HCT116 (cell line): ENCODE data around the gene OR10G3. TPM values are rescaled to one million over a fixed set of nuclear protein-coding genes. Genes with fewer than 3 reads are reported as not detected.

Experiments used
- ATAC-seq: fragments of 200-7000 bp; cut with Tn5 transposase; 2 replicates; pipeline ENCODE4 v1.9.1; 2020; ENCODE audit warnings: mild to moderate bottlenecking, moderate library complexity
- BruUV-seq: library from RNA; stranded (reverse); fragments of 400-500 nt; replicated peaks from 2 replicates; lab custom pipeline; 2021; lab: Mats Ljungman, UMichigan
- CTCF ChIA-PET: fragments of 300-600 bp; sonication (Branson Sonifier 250); formaldehyde crosslinking; loops from one replicate; lab custom pipeline; 2021; ENCODE audit warnings: antibody characterized with exemption; lab: Charles Lee
- POLR2A ChIA-PET: fragments of 300-600, 350-600 bp; sonication (Branson Sonifier 250); formaldehyde crosslinking; loops from one replicate; lab custom pipeline; 2021; ENCODE audit warnings: antibody characterized with exemption; lab: Charles Lee
- RAD21 ChIA-PET, 2 experiments: fragments of 300-600 bp; sonication (Branson Sonifier 250); formaldehyde crosslinking; loops; one replicate each; lab custom pipeline; 2023; ENCODE audit warnings: low total read pairs in 2 of 2; ENCODE audit not compliant: uncharacterized antibody in 2 of 2, unreplicated experiment in 2 of 2, low non-redundant PET in 1 of 2; lab: Charles Lee
- DNase-seq: peaks from one replicate; pipeline ENCODE4 v3.0.0-alpha.2; 2010; ENCODE audit warnings: low read depth, low spot score
- H2AFZ ChIP-seq: fragments of 200-600 bp; shearing (Covaris generic), sonication (generic); 2 replicates; pipeline ENCODE4 v1.6.1; 2017; ENCODE audit warnings: low read depth, mixed run types, mixed read lengths, antibody characterized with exemption, low read length; ENCODE audit not compliant: poor library complexity, severe bottlenecking
- H3K27ac ChIP-seq: 2 replicates; pipeline ENCODE4 v1.5.1; 2012; ENCODE audit warnings: low read depth, low read length
- H3K27me3 ChIP-seq: fragments of 200-600 bp; sonication (generic); 2 replicates; pipeline ENCODE4 v1.6.1; 2016; ENCODE audit warnings: mixed run types, low read length, mixed read lengths; ENCODE audit not compliant: insufficient read depth
- H3K36me3 ChIP-seq, 2 experiments: fragments of 200-500 bp in 1 of 2; fragments of 200-600 bp in 1 of 2; sonication (Bioruptor generic) in 1 of 2; sonication (generic) in 1 of 2; 2 replicates each; pipeline versions ENCODE4 v1.5.1 to v1.6.1; 2014 to 2016; ENCODE audit warnings: low read length in 2 of 2, inconsistent platforms in 1 of 2, mixed read lengths in 1 of 2, mixed run types in 1 of 2; ENCODE audit not compliant: insufficient read depth in 2 of 2, control insufficient read depth in 1 of 2
- H3K4me1 ChIP-seq, 2 experiments: fragments of 200-600 bp in 1 of 2; sonication (generic) in 1 of 2; 2 replicates each; pipeline versions ENCODE4 v1.5.1 to v1.6.1; 2012 to 2017; ENCODE audit warnings: low read length in 2 of 2, inconsistent platforms in 1 of 2, mild to moderate bottlenecking in 1 of 2, mixed read lengths in 1 of 2, mixed run types in 1 of 2, moderate library complexity in 1 of 2; ENCODE audit not compliant: insufficient read depth in 2 of 2, control insufficient read depth in 1 of 2
- H3K4me2 ChIP-seq: fragments of 200-600 bp; sonication (generic); 2 replicates; pipeline ENCODE4 v1.6.1; 2017; ENCODE audit warnings: mixed run types, low read length, mixed read lengths
- H3K4me3 ChIP-seq, 2 experiments: fragments of 200-600 bp in 1 of 2; sonication (generic) in 1 of 2; replicated peaks in 1 of 2; 2 replicates each; pipeline ENCODE4 v1.5.1; 2011 to 2016; ENCODE audit warnings: low read length in 2 of 2, control low read depth in 1 of 2, low read depth in 1 of 2, mild to moderate bottlenecking in 1 of 2, mixed read lengths in 1 of 2, mixed run types in 1 of 2
- H3K79me2 ChIP-seq: fragments of 200-600 bp; sonication (generic); 2 replicates; pipeline ENCODE4 v1.6.1; 2017; ENCODE audit warnings: mild to moderate bottlenecking, mixed run types, low read length, moderate library complexity, mixed read lengths; ENCODE audit not compliant: insufficient read depth
- H3K9ac ChIP-seq: fragments of 200-600 bp; sonication (generic); 2 replicates; pipeline ENCODE4 v1.6.1; 2016; ENCODE audit warnings: low read length, mixed read lengths
- H3K9me2 ChIP-seq: fragments of 200-600 bp; sonication (generic), shearing (Covaris generic); 2 replicates; pipeline ENCODE4 v1.6.1; 2017; ENCODE audit warnings: mixed run types, mild to moderate bottlenecking, moderate library complexity; ENCODE audit not compliant: insufficient read depth
- H3K9me3 ChIP-seq, 2 experiments: fragments of 200-500 bp in 1 of 2; fragments of 200-600 bp in 1 of 2; sonication (Bioruptor generic) in 1 of 2; sonication (generic) in 1 of 2; 2 replicates each; pipeline ENCODE4 v1.6.1; 2014 to 2017; ENCODE audit warnings: low read length in 2 of 2, mixed read lengths in 2 of 2, inconsistent platforms in 1 of 2, low read depth in 1 of 2, mild to moderate bottlenecking in 1 of 2, mixed run types in 1 of 2, moderate library complexity in 1 of 2; ENCODE audit not compliant: control insufficient read depth in 1 of 2, insufficient read depth in 1 of 2
- H4K20me1 ChIP-seq: fragments of 200-600 bp; sonication (generic), shearing (Covaris generic); 2 replicates; pipeline ENCODE4 v1.6.1; 2017; ENCODE audit warnings: mixed run types, mild to moderate bottlenecking, moderate library complexity; ENCODE audit not compliant: insufficient read depth
- EZH2 ChIP-seq: fragments of 200-600 bp; sonication (generic); IDR thresholded peaks from 2 replicates; pipeline ENCODE4 v1.6.1; 2017; ENCODE audit warnings: antibody characterized with exemption, mixed run types
- EZH2phosphoT487 ChIP-seq: fragments of 200-600 bp; IDR thresholded peaks from 2 replicates; pipeline ENCODE4 v1.6.1; 2018; ENCODE audit warnings: antibody characterized with exemption, borderline replicate concordance
- JUND ChIP-seq: IDR thresholded peaks from 2 replicates; pipeline ENCODE4 v1.6.1; 2012
- POLR2AphosphoS5 ChIP-seq: IDR thresholded peaks from 2 replicates; pipeline ENCODE4 v1.6.1; 2011; ENCODE audit warnings: mild to moderate bottlenecking, low read depth, low read length, moderate library complexity
- RAD21 ChIP-seq: IDR thresholded peaks from 2 replicates; pipeline ENCODE4 v1.6.1; 2012; ENCODE audit warnings: low read depth, mild to moderate bottlenecking
- SIN3A ChIP-seq: IDR thresholded peaks from 2 replicates; pipeline ENCODE4 v1.6.1; 2012; ENCODE audit warnings: low read depth
- SRF ChIP-seq: IDR thresholded peaks from 2 replicates; pipeline ENCODE4 v1.6.1; 2012; ENCODE audit warnings: low read depth
- TCF7L2 ChIP-seq: IDR thresholded peaks from 2 replicates; pipeline ENCODE4 v1.7.0; 2011; ENCODE audit warnings: borderline replicate concordance, inconsistent platforms; ENCODE audit not compliant: insufficient read depth, insufficient read length; ENCODE audit errors: extremely low read depth
- ZFX ChIP-seq: fragments of 450-650 bp; IDR thresholded peaks from 2 replicates; pipeline ENCODE4 v1.6.1; 2017
- ZNF274 ChIP-seq: fragments of 200-500 bp; sonication (Bioruptor generic); IDR thresholded peaks from 2 replicates; pipeline ENCODE4 v1.6.1; 2014; ENCODE audit warnings: mild to moderate bottlenecking, low read depth, low read length, inconsistent platforms
- intact Hi-C: fragments of 100-400 bp; cut with micrococcal nuclease; formaldehyde crosslinking; loops from 2 replicates; pipeline ENCODE4 v1.10.0; 2022
- total RNA-seq: library from RNA; stranded (reverse); gene quantifications from one replicate; pipeline ENCODE4 v1.2.1, GENCODE V29; 2021; ENCODE audit not compliant: unreplicated experiment
- TF ChIP-seq, protein P1 (sequence below): IDR thresholded peaks from 2 replicates; pipeline ENCODE4 v1.6.1; 2011; ENCODE audit warnings: mild to moderate bottlenecking, low read length, moderate library complexity; ENCODE audit not compliant: insufficient replicate concordance; ENCODE audit errors: extremely low read depth
- TF ChIP-seq, protein P2 (sequence below): IDR thresholded peaks from 2 replicates; pipeline ENCODE4 v1.6.1; 2012

Gene OR10G3
- total RNA-seq, 1 experiment from 2014 or later = not detected

- no peak for ATAC-seq
- intact Hi-C loops = no loop called here
- RAD21 ChIA-PET = no interaction called here
Measured at GRCh38 chr14:21626491-21627230, 46.8 kb upstream of the OR10G3 start.

DNA sequence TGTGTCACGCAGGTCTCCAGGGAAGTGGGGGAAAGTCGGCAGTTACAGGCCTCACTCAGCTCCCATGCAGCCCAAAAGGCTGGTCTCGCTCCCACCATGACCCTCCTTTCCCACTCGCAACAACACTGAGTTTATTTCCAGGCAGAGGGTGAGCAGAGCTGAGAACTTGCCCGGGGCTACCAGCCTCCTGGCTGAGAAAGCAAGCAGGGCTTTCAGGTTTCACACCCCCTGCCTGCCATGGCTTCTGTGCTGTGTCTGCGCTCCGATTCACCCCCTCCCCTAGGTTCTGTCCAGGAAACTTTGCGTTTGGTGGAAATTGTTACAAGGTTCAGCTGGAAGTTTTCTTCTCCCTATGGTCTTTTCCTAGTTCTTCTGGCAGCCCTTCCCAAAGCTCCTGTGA, 37.7 kb upstream of the OR10G3 start:
- H3K79me2 ChIP-seq = no peaks in the 10 kb centered on the region
- ATAC-seq = no peak
- ChIA-PET POLR2A (interaction anchor here (0.6 kb wide), 1 partner anchor 63 kb away, joined by 3 read pairs; no protein-coding TSS in a partner anchor), CTCF (no interaction called here)
- no peaks in the 10 kb centered on the region for H3K9me2 ChIP-seq
- peaks cover 8% of the 10 kb centered on the region for H3K27me3 ChIP-seq
- intact Hi-C loops = no loop called here
- H3K9ac ChIP-seq = no peak overlapping the region
- no peak for DNase-seq
- no peaks in the 10 kb centered on the region for H3K9me3 ChIP-seq
- H3K4me3 ChIP-seq = no peak overlapping the region
- H3K36me3 ChIP-seq = no peaks in the 10 kb centered on the region
- TF ChIP-seq POLR2AphosphoS5 = no peak
- no peak for TF ChIP-seq SIN3A
- TF ChIP-seq TCF7L2 = no peak
- no peak for TF ChIP-seq RAD21
- TF ChIP-seq, protein P1, sequence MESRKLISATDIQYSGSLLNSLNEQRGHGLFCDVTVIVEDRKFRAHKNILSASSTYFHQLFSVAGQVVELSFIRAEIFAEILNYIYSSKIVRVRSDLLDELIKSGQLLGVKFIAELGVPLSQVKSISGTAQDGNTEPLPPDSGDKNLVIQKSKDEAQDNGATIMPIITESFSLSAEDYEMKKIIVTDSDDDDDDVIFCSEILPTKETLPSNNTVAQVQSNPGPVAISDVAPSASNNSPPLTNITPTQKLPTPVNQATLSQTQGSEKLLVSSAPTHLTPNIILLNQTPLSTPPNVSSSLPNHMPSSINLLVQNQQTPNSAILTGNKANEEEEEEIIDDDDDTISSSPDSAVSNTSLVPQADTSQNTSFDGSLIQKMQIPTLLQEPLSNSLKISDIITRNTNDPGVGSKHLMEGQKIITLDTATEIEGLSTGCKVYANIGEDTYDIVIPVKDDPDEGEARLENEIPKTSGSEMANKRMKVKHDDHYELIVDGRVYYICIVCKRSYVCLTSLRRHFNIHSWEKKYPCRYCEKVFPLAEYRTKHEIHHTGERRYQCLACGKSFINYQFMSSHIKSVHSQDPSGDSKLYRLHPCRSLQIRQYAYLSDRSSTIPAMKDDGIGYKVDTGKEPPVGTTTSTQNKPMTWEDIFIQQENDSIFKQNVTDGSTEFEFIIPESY = no peak
- TF ChIP-seq ZNF274 = no peak
- no peak for TF ChIP-seq EZH2phosphoT487
- TF ChIP-seq JUND = no peak
- TF ChIP-seq, protein P2, sequence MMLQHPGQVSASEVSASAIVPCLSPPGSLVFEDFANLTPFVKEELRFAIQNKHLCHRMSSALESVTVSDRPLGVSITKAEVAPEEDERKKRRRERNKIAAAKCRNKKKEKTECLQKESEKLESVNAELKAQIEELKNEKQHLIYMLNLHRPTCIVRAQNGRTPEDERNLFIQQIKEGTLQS = no peak
- TF ChIP-seq, all 23 proteins: peak for 0
- no peaks in the 10 kb centered on the region for H3K4me1 ChIP-seq
- no peaks in the 10 kb centered on the region for H4K20me1 ChIP-seq
- RAD21 ChIA-PET = no interaction called here
- H3K27ac ChIP-seq = no peak overlapping the region
- H3K4me2 ChIP-seq = no peak overlapping the region
- H2AFZ ChIP-seq = no peak overlapping the region
- no TSS peak for BruUV-seq

More at GRCh38 chr14:21626491-21627230, 46.8 kb upstream of the OR10G3 start:
- Histone ChIP-seq H3K4me1 (no peaks in the 10 kb centered on the region), H3K79me2 (no peaks in the 10 kb centered on the region), H3K36me3 (no peaks in the 10 kb centered on the region), H3K4me2 (no peak overlapping the region), H2AFZ (no peak overlapping the region), H3K27me3 (peaks cover 28% of the 10 kb centered on the region), H3K9me2 (no peaks in the 10 kb centered on the region), H3K9me3 (no peaks in the 10 kb centered on the region), H4K20me1 (no peaks in the 10 kb centered on the region), H3K27ac (no peak overlapping the region), H3K4me3 (no peak overlapping the region), H3K9ac (no peak overlapping the region)
- ChIA-PET POLR2A (interaction anchor here (1.0 kb wide), 1 partner anchor 321 kb away, joined by 9 read pairs; no protein-coding TSS in a partner anchor), CTCF (no interaction called here)
- BruUV-seq = no TSS peak
- TF ChIP-seq EZH2phosphoT487 (no peak), SRF (no peak), ZFX (no peak), EZH2 (no peak)
- DNase-seq = no peak
